Gastrocnemius medialis (tissue), 4 donors: ENCODE results near the gene NXN. TPM values are rescaled to one million over a fixed set of nuclear protein-coding genes. Genes with fewer than 3 reads are reported as not detected.

Experiments
- ATAC-seq, 2 donors: fragments of 150-250 bp; one replicate each; pipeline ENCODE4 v1.9.1; 2016
- DNase-seq, 2 donors: peaks; one replicate each; pipeline ENCODE4 v3.0.0-alpha.2; 2019
- H3K27ac ChIP-seq, 4 donors: fragments of 200-600 bp; sonication (generic); 1 replicate in 1 of 4; 2 replicates in 3 of 4; pipeline ENCODE4 v1.5.1; 2016 to 2018; ENCODE audit warnings: mild to moderate bottlenecking in 2 of 4, moderate library complexity in 1 of 4
- H3K27me3 ChIP-seq, 3 donors: fragments of 200-600 bp; sonication (generic) in 2 of 3; 1 replicate in 1 of 3; 2 replicates in 2 of 3; pipeline versions ENCODE4 v1.5.1 to v1.6.0; 2016 to 2019; ENCODE audit warnings: mild to moderate bottlenecking in 1 of 3, moderate library complexity in 1 of 3
- H3K36me3 ChIP-seq, 2 donors: fragments of 200-600 bp; sonication (generic) in 1 of 2; one replicate each; pipeline ENCODE4 v1.5.1; 2017 to 2018
- H3K4me1 ChIP-seq, 2 donors: fragments of 200-600 bp; sonication (generic) in 1 of 2; one replicate each; pipeline ENCODE4 v1.5.1; 2016 to 2017; ENCODE audit warnings: mild to moderate bottlenecking in 2 of 2
- H3K4me3 ChIP-seq, 4 donors: fragments of 200-600 bp; sonication (generic) in 3 of 4; 1 replicate in 1 of 4; 2 replicates in 3 of 4; pipeline ENCODE4 v1.5.1; 2016 to 2019; ENCODE audit warnings: mild to moderate bottlenecking in 2 of 4
- H3K9me3 ChIP-seq, 3 donors: fragments of 200-600 bp; sonication (generic) in 2 of 3; 1 replicate in 1 of 3; 2 replicates in 2 of 3; pipeline ENCODE4 v1.5.1; 2016 to 2019
- CTCF ChIP-seq, 5 experiments: fragments of 450-650 bp in 3 of 5; fragments of 200-600 bp in 2 of 5; sonication (generic) in 2 of 5; IDR thresholded peaks in 4 of 5; conservative IDR thresholded peaks in 1 of 5; 1 replicate in 4 of 5; 2 replicates in 1 of 5; pipeline ENCODE4 v1.5.1; 2016 to 2019; ENCODE audit warnings: antibody characterized with exemption in 5 of 5, mild to moderate bottlenecking in 3 of 5, moderate library complexity in 3 of 5
- POLR2A ChIP-seq, 2 donors: fragments of 450-650 bp; IDR thresholded peaks; one replicate each; pipeline ENCODE4 v1.6.1; 2017; ENCODE audit warnings: antibody characterized with exemption in 2 of 2, mild to moderate bottlenecking in 2 of 2, moderate library complexity in 2 of 2
- in situ Hi-C, 4 donors: fragments of 200-750 bp; cut with MboI; loops; one replicate each; pipeline versions ENCODE4 v1.15.0 to v1.8.0; 2017; ENCODE audit warnings: low sequenced_read_pairs in 4 of 4
- intact Hi-C: fragments of 100-400 bp; cut with DNase I; formaldehyde crosslinking; loops from one replicate; pipeline ENCODE4 v1.15.1; 2023; ENCODE audit warnings: low total_unique reads
- total RNA-seq, 4 donors: library from RNA; depleted of rRNA; stranded (reverse); fragments of >200 nt; gene quantifications; one replicate each; pipeline versions ENCODE4 v1.1.0 to v1.2.3, GENCODE V29; 2016

Gene NXN
- total RNA-seq, 4 donors from 2014 or later, result 55.6 to 86.4 (median 62.7) TPM

GRCh38 chr17:900336-900934, 79.1 kb downstream of the NXN start:
- Histone ChIP-seq H3K27me3 (no peaks in the 10 kb centered on the region), H3K9me3 (no peaks in the 10 kb centered on the region), H3K36me3 (no peaks in the 10 kb centered on the region), H3K4me1 (peaks cover 39 to 41% of the 10 kb centered on the region in 2 donors), H3K27ac (peak overlapping the region; percentile 94 to 100 (median 99)), H3K4me3 (no peak overlapping the region)
- no peak for ATAC-seq
- no peak for TF ChIP-seq POLR2A (IDR thresholded peaks at IDR 0.05)
- TF ChIP-seq CTCF (IDR thresholded peaks at IDR 0.05 in 4 of 5, conservative IDR thresholded peaks at IDR 0.05 in 1 of 5), result no peak
- no peak for DNase-seq
- in situ Hi-C loops, result no loop called here
- intact Hi-C loops, result loop anchor here (2.0 to 5.0 kb wide), 3 partner anchors 14 to 88 kb away; partner anchors contain the start of gene NXN

GRCh38 chr17:897970-898619, 81.5 kb downstream of the NXN start:
- no peaks in the 10 kb centered on the region for H3K9me3 ChIP-seq
- peak overlapping the region; percentile 73 to 78 (median 76) for H3K27ac ChIP-seq
- DNase-seq (no peak), ATAC-seq (no peak)
- H3K4me1 ChIP-seq, result peaks cover 39 to 44% of the 10 kb centered on the region in 2 donors
- in situ Hi-C loops (no loop called here), intact Hi-C loops (no loop called here)
- no peaks in the 10 kb centered on the region for H3K27me3 ChIP-seq
- TF ChIP-seq POLR2A (IDR thresholded peaks at IDR 0.05) (no peak), CTCF (IDR thresholded peaks at IDR 0.05 in 4 of 5, conservative IDR thresholded peaks at IDR 0.05 in 1 of 5) (no peak)
- no peaks in the 10 kb centered on the region for H3K36me3 ChIP-seq
- no peak overlapping the region for H3K4me3 ChIP-seq

GRCh38 chr17:896953-897661, 82.5 kb downstream of the NXN start:
- peak in 1 of 2 donors; percentile 40 for TF ChIP-seq POLR2A (IDR thresholded peaks at IDR 0.05)
- TF ChIP-seq CTCF (IDR thresholded peaks at IDR 0.05 in 4 of 5, conservative IDR thresholded peaks at IDR 0.05 in 1 of 5), result no peak
- DNase-seq (peak in 1 of 2 donors; percentile 69), ATAC-seq (peak; percentile 32 to 37)
- Histone ChIP-seq H3K27me3 (no peaks in the 10 kb centered on the region), H3K4me1 (peaks cover 37 to 45% of the 10 kb centered on the region in 2 donors), H3K9me3 (no peaks in the 10 kb centered on the region), H3K36me3 (no peaks in the 10 kb centered on the region), H3K4me3 (peak overlapping the region; percentile 17 to 33 (median 18)), H3K27ac (peak overlapping the region; percentile 73 to 78 (median 76))
- in situ Hi-C loops (no loop called here), intact Hi-C loops (no loop called here)

- in situ Hi-C loops (no loop called here), intact Hi-C loops (no loop called here)
- Histone ChIP-seq H3K9me3 (no peaks in the 10 kb centered on the region), H3K4me3 (peak overlapping the region in 3 of 4 donors; percentile 17 to 18 (median 17)), H3K27me3 (no peaks in the 10 kb centered on the region), H3K27ac (peak overlapping the region; percentile 73 to 78 (median 76)), H3K4me1 (peaks cover 33 to 40% of the 10 kb centered on the region in 2 donors), H3K36me3 (no peaks in the 10 kb centered on the region)
- ATAC-seq, result no peak
- DNase-seq, result no peak
- TF ChIP-seq CTCF (IDR thresholded peaks at IDR 0.05 in 4 of 5, conservative IDR thresholded peaks at IDR 0.05 in 1 of 5) (no peak), POLR2A (IDR thresholded peaks at IDR 0.05) (no peak)
Observed at GRCh38 chr17:896454-896853, 83.1 kb downstream of the NXN start.
